ENCODE data around the gene NPHP4.

DNA sequence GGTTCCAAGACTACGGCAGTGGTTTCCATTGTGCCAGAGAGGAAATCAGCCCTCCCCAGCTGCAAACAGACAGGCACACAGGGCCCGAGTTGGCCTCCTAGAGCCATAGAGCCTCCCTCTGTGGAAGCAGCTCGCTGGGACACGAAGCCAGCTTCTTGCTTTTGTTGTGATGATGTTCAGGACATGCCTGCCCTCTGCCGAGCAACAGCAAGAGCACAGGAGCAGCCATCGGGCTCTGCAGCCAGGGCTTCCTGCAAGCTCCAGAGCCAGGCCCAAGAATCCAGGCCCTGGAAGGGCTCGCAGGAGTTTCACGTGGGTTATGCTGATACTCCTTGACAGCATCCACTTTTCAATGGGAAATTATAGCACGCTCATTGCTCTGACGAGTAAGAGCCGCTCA lies 18.5 kb downstream of the NPHP4 start:
- TF ChIP-seq, protein P1, sequence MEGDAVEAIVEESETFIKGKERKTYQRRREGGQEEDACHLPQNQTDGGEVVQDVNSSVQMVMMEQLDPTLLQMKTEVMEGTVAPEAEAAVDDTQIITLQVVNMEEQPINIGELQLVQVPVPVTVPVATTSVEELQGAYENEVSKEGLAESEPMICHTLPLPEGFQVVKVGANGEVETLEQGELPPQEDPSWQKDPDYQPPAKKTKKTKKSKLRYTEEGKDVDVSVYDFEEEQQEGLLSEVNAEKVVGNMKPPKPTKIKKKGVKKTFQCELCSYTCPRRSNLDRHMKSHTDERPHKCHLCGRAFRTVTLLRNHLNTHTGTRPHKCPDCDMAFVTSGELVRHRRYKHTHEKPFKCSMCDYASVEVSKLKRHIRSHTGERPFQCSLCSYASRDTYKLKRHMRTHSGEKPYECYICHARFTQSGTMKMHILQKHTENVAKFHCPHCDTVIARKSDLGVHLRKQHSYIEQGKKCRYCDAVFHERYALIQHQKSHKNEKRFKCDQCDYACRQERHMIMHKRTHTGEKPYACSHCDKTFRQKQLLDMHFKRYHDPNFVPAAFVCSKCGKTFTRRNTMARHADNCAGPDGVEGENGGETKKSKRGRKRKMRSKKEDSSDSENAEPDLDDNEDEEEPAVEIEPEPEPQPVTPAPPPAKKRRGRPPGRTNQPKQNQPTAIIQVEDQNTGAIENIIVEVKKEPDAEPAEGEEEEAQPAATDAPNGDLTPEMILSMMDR (IDR thresholded peaks at IDR 0.05 in 2 of 3, conservative IDR thresholded peaks at IDR 0.05 in 1 of 3; ENCODE audit: borderline replicate concordance in 1 of 3, insufficient read depth in 1 of 3, low read depth in 2 of 3, low read length in 2 of 3), result no peak
- TF ChIP-seq POLR2A (IDR thresholded peaks at IDR 0.05; ENCODE audit: borderline replicate concordance, extremely low read depth, insufficient read depth, insufficient read length) (no peak), POLR2AphosphoS5 (IDR thresholded peaks at IDR 0.05; ENCODE audit: low read depth, low read length) (no peak)
